HG03457 (cell line): Measurements from ENCODE around the gene DOCK2.
"Not testable (repeated sequence)": the region's sequence is repeated elsewhere in the genome, so short reads cannot be mapped to it uniquely, and the experiment has no call there.

Source experiments
- ATAC-seq: cut with Tn5 transposase; IDR thresholded peaks from one replicate; pipeline ENCODE4 v1.9.1; 2021; ENCODE audit warnings: moderate number of reproducible peaks; ENCODE audit not compliant: unreplicated experiment

Gene DOCK2

DNA sequence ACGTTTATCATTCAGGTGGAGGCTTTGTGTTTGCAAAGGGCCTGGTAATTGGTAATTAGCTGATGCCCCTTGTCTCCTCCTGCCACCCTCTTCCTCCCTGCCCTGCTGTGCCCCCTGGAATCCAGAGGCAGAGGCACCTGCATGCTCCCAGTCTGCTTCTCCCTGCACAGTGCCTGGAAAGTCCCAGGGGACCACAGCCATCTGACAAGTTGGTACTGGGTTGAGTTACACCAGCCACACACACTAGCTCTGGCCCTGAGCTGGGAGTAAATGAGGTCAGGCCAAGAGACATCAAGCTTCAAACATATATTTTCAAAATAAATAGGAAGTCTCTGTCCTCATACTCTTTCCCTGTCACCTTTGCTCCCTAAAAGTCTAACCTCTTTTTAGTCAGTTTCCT is 286.9 kb downstream of the DOCK2 start:
- no peak for ATAC-seq

DNA sequence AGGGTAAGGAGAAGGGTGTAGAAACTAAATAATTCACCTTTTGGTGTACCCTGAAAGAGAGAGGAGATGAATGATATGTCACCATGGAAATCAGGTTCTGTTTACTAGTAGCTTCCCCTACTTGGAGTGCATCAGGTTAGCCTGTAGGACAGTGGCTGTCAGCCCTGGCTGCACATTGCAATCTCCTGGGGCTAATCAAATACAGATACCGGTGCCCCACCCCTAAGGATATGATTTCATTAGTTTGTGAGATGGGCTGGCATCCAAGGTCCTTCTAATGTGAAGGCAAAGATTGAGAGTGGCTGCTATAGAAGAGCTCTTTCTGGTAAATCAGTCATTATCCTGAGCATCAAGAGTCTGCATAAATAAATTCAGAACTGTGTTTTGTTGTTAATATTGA is 296.1 kb downstream of the DOCK2 start:
- no peak for ATAC-seq

DNA sequence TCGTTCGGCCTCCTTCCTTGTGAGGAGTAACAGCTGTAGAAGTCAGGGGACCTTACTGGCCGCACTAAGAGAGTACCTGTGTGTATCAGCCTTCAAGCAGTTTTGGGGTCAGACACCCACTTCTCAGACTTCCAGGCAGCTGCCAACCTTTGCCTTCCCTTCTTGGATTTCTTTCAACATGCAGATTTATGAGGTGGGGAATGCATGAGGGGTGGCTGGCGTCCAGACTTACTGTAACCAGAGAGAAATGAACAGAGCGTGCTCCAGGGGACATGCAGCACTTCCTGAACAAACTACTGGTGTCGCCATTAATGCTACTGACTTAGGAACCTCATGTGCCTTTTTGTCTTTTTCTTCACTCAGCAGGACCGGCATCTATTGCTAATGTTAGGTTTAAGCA is 296.5 kb downstream of the DOCK2 start:
- no peak for ATAC-seq

DNA sequence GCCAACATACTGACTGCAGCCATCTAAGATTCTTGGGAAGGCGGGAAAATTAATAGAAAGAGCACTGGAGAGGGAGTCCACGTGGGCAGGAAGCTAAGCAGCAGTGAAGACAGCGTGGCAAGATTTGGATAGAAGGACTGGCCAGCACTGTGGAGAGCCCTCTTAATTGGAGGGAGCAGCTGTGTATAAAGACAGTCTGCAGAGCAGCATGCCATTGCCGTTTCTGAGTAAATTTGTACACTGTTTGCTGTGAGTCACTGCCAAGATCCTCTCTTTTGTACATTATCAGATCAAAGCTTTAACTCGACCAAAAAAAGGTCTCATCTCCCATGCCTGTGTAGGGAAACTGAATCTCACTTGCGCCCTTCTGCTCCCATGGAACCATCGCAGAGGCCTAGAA is 297.9 kb downstream of the DOCK2 start:
- ATAC-seq, result no peak

DNA sequence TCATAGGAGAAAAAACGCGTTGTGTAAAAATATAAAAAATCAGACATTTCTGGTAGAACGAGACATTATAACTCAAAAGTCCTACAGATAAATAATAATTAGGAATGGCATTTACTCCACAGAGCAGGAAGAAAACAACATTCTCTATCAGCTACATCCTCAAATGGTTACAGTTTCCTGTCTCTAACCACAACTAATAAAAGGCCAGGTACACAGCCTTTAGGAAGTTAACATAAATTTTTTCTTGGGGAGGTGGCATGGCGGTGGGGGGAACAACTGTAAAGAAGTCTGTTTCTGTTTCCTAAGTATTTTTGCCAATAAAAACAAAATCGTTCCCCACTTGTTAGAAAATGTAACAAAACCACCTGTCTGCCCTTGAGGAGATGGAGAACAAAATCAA is 298.7 kb downstream of the DOCK2 start:
- no peak for ATAC-seq

DNA sequence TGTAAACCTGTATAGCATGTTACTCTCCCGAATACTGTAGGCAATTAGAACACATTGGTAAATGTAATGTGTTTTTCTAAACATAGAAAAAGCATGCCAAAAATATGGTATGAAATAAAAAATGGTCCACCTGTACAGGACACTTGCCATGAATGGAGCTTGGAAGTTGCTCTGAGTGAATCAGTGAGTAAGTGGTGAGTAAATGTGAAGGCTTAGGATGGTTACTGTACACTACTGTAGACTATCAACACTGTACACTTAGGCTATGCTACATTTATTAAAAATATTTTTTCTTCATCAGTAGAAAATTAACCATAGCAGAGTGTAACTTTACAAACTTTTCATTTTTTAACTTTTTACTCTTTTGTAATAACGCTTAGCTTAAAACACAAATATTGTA is 301.4 kb downstream of the DOCK2 start:
- no peak for ATAC-seq

DNA sequence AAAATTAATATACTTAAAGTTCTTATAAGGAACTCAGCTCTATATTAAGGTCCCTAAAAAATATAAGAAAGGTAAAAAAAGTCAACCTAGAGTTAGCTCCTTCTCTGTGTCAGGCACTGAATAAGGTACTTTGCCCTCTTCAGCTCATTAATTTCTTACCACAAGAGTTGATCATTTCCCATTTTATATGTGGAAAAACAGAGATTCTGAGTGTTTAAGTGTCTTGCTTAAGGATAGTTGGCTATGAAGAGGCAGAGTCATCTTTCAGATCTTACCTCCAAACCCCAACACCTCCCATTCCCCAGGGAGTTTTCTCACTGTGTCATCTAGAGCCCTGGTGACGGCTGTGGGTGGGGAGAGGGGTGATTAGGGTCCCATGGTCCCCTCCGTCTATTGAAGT is 302.7 kb downstream of the DOCK2 start:
- ATAC-seq, result no peak

DNA sequence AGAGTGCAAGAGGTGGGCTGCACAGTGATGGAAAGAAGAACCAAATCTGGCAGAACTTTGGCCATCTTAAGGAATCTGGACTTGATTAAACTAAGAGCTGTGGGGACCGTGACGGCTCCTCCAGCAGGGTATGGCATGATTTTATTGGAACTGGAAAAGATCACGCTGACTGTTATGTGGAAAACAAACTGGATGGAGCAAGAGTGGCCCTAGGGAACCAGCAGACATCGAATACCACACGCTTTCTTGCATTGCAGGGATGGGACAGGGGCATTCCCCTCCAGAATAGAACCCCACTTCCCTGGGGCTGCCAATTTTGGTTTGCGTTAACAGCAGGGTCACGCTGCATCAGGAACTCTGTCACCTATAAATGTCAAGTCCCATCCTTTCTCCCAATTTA is 304.5 kb downstream of the DOCK2 start:
- ATAC-seq, result no peak

DNA sequence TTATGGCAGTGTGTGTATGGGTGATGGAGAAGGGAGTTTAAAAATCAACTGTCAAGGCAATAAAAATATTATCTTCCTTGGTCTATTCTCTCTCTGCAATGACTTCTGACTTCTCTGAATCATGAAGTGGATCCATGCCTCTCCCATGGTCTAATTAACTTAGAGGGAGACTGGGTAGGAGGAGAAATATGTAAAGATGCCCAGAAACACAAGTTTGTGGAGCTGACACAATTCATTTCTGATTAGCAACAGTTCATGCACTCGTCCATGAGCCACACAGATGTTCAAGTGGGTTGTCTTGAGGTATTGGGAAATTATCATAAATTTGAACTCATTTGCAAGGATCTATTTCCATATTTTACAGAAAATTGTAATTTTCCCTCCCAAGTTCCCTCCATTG is 305.1 kb downstream of the DOCK2 start:
- ATAC-seq, result no peak

DNA sequence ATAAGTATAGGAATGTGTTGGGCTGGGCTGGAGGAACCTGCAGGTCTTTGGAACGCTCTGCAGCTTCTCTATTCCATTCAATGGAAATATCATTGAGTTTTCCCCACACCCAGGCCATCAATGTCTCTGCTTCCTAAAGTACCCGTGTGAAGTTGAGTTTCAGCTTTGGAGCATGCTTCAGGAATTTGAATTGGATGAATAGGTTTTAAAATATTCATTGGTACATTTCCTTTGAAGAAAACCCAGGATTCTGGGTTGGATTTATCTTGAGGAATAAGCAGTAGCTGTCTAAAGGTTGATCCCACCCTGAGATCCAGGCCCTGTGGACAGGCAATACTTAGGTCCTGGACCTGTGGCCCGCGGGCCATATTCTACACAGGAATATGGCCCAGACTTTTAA is 306.0 kb downstream of the DOCK2 start:
- ATAC-seq, result no peak

DNA sequence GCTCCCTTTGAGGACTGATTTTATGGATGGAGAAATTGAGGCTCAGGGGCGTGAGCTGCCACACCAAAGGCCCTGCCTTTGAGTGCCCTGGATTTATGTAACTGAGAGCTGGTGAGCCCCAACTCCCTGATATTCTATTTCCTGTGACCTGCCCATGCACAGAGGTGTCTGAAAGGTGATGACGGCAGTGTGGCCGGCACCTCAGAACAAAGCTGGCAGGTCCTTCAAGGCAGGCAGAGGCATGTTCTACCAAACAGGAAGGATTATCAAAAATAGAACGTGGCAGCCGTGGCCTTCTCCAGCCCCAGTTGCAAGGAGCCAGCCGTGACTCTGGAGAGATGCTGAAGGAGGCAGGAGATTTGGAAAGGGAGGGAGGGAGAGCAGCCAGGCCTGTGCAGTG is 307.0 kb downstream of the DOCK2 start:
- ATAC-seq, result no peak

DNA sequence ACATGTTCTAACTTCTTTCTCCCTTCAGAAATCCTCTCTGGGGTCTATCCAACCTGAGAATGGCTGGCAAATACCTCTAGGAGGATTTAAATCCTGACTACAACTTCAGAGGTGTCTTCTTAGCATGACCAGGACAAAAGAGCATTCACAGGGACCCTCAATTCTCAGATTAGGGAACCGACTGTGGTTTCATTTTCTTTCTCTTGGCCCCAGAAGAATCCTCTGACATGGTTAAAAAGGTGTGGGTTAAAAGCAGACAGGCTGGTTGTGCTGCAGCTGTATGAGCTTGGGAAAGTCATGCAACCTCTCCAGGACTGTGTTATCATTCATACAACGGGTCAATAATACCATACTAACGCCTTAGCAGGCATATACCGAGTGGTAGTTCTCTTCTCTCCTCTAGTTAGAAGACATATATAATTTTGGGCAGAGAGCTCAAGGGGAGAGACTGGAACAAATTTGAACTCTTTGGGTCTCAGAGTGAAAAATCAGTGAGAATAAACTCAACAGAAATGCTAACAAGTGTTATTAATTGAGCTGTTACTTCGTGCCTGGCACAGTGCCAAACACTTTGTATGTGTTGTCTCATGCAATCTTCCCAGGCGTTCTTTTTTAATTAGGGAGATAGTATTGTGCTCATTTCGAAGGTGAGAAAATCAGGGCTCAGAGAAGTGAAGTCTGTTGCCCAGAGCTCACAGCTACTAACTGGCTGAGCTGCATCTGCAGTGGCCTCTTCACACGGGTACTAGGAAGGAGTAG is 308.0 kb downstream of the DOCK2 start:
- ATAC-seq, result no peak

DNA sequence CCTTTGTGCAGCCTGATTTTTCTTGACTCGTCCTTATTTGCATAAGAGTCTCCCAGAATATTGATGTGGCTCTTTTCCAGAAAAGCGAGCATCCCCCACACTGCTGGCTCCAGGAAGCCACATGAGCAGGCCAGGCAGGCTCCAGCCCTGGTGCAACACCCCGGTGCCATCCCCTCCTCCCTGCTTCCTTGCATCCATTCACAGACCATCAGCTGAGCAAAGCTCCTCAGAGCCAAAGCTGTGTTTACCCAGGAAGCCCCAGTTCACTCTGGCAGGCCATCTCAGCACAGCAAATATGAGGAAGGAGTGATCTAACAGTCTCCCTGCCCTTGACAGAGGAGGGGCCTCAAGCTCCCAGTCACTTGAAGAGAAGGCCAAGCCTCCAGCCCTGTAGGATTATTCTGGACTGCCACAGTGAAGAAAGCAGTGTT is 308.8 kb downstream of the DOCK2 start:
- ATAC-seq, result no peak

DNA sequence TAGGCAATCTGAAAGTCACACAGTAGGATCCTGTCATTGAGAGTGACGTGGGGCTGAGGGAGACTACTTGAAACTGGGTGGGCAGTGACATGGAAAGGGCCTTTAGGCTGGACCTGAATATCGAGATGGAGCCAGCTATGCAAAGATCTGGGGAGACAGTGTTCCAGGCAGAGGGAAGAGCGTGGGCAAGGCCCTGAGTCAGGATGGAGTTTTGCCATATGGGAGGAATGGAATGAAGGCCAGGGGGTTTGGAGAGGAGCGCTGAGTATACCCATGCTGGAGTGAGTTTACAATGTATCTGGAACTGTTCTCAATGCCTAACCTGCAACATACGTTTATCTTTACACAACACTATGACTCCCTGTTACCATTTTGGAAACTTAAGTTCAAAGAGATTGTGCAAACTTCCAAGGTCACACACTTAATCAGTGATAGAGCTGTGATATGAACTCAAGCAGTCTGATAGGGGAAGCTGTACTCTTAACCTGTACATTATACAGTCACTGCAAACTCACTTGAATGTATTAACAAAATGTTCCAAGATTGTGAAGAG is 309.7 kb downstream of the DOCK2 start:
- ATAC-seq, result no peak

DNA sequence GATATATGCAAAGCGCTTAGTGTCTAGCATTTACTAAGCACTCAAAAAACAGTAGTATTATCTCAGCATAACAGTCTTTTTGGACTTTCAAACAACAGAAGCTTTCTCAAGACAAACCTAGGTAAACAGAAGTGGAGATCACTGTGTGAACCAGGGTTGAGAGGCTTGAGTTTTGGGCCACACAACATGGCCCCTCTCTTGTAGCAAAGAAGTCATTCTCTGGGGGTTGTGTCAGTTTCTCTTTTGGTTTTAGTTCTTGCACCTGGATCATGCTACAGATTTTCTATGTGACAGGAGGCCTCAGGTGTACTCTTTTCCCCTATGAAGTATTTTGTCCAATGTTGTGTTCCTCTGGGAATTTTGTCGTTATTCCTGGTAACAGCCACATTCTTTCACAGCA is 313.3 kb downstream of the DOCK2 start:
- ATAC-seq, result no peak

DNA sequence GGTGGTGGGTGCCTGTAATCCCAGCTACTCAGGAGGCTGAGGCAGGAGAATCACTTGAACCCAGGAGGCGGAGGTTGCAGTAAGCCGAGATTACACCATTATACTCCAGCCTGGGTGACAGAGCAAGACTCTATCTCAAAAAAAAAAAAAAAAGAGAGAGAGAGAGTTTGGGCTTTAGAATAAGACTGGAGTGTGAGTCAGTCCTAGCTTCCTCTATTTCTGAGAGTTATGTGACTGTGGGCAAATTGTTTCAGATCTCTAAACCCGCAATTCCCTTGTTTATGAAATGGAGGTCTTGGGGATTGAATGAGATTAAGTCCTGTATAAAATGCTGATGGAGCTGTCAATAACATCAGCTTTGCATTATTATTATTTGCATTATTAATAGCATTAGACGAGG is 316.1 kb downstream of the DOCK2 start:
- not testable (repeated sequence) for ATAC-seq

DNA sequence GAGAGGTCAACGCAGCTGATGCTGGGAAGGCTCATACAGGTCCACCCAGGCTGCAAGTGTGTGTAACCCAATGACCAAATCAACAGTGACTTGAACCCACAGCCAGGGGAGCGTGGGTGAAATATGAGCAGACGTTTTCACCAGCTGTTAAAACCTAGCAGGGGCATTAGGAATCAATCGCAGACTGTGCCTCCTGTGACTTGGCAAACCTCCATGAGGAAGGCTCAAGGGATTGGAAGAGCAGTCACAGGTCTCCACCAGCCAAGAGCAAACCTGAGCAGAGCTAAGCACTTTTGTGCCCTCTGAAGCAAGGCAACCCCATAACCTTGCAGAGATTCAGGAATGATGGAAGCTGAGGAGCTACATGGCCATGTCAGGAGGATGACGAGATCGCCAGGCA is 317.7 kb downstream of the DOCK2 start:
- no peak for ATAC-seq

DNA sequence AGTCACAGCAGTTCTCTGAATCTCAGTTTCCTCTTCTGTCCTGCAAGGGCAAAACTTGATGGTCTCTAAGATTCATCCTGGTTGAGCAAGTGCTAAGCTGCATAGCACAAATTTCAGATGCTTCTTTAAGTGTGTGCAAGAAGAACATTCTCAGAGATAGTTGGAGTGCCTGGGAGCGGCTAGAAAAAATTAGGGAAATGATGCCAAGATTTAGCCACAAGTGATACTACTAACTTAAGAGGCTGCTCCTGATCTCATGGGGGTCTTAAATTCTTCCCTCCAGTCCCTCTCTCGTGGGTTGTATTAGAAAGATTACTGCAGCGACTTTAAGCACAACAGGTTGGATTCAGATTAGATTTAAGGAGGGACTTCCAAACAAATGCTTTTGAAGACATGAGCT is 319.1 kb downstream of the DOCK2 start:
- ATAC-seq, result no peak

DNA sequence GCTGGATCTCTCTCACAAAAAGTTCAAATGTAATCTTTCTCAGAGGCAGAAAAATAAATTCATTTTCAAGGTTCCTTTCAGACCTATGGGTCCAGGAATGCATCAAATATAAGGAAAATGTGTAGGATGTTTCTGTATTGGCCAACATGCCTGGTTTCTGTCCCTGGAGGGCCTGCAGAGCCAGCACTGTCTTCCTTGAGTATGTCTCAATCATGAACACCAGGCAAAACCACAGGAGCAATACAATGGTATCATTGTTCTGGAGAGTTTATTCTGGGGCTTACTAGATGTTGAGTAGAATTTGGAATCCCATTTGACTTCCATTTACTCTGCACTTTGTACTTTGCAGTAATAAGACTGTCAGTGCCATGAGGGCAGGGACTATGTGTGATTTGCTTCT is 319.7 kb downstream of the DOCK2 start:
- no peak for ATAC-seq

DNA sequence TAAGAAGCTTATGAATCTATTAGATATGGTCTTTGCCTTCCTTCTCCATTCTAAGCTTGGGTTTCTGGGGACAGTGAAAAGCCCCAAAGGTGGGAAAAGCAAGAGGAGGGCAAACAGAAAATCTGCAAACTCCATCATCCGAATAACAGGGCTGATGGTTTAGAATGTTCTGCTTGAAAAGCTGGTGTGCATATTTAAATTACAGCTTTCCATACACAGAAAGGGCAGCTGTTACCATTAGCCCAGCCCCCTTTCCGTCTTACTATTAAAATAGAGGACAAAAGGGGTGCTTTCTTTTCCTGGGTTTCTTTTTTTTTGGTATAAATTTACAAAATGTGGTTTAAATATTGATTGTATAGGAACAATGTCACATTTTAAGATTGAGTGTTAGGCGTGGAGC is 321.2 kb downstream of the DOCK2 start:
- no peak for ATAC-seq

DNA sequence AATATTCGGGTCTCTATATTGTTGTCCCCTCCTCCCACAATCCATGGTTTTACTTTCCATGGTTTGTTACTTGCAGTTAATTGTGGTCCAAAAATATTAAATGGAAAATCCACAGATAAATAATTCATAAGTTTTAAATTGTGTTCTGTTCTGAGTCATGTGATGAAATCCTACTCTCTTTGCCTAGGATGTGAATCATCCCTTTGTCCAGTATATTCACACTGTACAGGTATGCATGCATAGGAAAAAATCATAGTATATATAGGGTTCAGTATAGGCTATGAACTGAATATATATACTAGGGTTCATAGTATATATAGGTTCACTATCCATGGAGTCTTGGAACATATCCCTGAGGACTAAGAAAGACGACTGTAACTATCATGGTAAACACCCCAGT is 323.6 kb downstream of the DOCK2 start:
- ATAC-seq, result no peak

DNA sequence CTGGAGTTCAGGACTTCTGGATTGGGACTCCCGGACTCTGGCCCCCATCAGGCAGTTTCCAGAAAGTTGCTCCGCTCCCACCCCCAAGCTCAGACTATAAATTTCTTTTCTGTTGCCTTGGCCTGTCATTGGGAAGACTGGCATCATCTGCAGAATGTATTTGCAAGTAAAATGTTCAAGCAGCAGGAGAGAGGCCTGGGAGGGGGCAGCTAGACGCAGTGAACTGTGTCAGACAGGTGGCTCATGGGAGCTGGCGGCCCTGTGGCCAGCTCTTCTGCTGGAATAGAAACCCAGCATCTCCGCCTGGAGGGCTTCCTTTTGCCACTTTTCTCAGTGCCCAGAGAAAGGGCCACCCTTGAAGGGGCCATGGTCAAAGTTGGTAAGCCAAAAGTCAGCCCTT is 327.2 kb downstream of the DOCK2 start:
- ATAC-seq, result no peak

DNA sequence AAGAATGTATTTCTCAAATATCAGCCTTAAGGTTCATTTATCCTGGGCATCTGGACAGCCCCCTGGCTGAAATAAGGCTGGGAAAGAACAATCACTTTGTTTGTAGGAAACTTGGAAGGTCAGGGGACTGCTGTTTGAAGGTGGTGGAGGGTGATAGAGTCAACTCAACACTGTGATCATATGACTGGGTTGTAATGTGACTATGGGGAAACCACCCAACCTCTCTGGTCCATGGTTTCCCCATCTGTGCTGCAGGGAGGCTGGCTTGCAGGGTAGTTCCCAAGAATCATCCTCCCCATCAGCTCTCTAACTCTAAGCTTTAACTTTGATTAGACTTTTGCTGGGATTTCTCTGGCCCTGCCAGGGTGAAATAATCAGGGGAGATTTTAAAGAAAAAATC is 333.3 kb downstream of the DOCK2 start:
- ATAC-seq, result no peak
